Measurements from ENCODE around the gene KCNJ10.

The KCNJ10 gene

GRCh38 chr1:159985473-159985872, 84.5 kb downstream of the KCNJ10 start:
- Histone ChIP-seq H3K79me2 (ENCODE audit: insufficient read depth, low read length) (no peaks in the 10 kb centered on the region), H3K9me3 (ENCODE audit: insufficient read depth, low read depth, low read length) (no peaks in the 10 kb centered on the region), H3K4me2 (ENCODE audit: low read depth, low read length, poor library complexity, severe bottlenecking) (no peak overlapping the region), H3F3A (ENCODE audit: low read depth) (no peaks in the 10 kb centered on the region), H3K9me2 (replicated peaks; ENCODE audit: low read depth, low read length) (no peaks in the 10 kb centered on the region), H3K9ac (ENCODE audit: low read depth, low read length, poor library complexity, severe bottlenecking) (no peak overlapping the region), H3K27me3 (ENCODE audit: insufficient read depth, low read length, poor library complexity, severe bottlenecking) (no peaks in the 10 kb centered on the region), H2AFZ (ENCODE audit: low read length) (no peak overlapping the region), H3K4me3 (ENCODE audit: low read length, poor library complexity, severe bottlenecking) (no peak overlapping the region), H3K4me1 (ENCODE audit: insufficient read depth, low read length, poor library complexity, severe bottlenecking) (no peaks in the 10 kb centered on the region), H3K36me3 (ENCODE audit: insufficient read depth, low read length) (no peaks in the 10 kb centered on the region), H4K20me1 (ENCODE audit: insufficient read depth, low read length, poor library complexity, severe bottlenecking) (no peaks in the 10 kb centered on the region)
- TF ChIP-seq EZH2phosphoT487 (IDR thresholded peaks at IDR 0.05; ENCODE audit: borderline replicate concordance) = no peak

- H3F3A ChIP-seq (ENCODE audit: low read depth) = no peaks in the 10 kb centered on the region
- no peaks in the 10 kb centered on the region for H3K79me2 ChIP-seq (ENCODE audit: insufficient read depth, low read length)
- no peaks in the 10 kb centered on the region for H3K27me3 ChIP-seq (ENCODE audit: insufficient read depth, low read length, poor library complexity, severe bottlenecking)
- H3K9ac ChIP-seq (ENCODE audit: low read depth, low read length, poor library complexity, severe bottlenecking) = no peak overlapping the region
- H4K20me1 ChIP-seq (ENCODE audit: insufficient read depth, low read length, poor library complexity, severe bottlenecking) = no peaks in the 10 kb centered on the region
- H2AFZ ChIP-seq (ENCODE audit: low read length) = no peak overlapping the region
- H3K4me2 ChIP-seq (ENCODE audit: low read depth, low read length, poor library complexity, severe bottlenecking) = no peak overlapping the region
- H3K4me3 ChIP-seq (ENCODE audit: low read length, poor library complexity, severe bottlenecking) = no peak overlapping the region
- H3K9me3 ChIP-seq (ENCODE audit: insufficient read depth, low read depth, low read length) = no peaks in the 10 kb centered on the region
- H3K4me1 ChIP-seq (ENCODE audit: insufficient read depth, low read length, poor library complexity, severe bottlenecking) = no peaks in the 10 kb centered on the region
- no peaks in the 10 kb centered on the region for H3K36me3 ChIP-seq (ENCODE audit: insufficient read depth, low read length)
- TF ChIP-seq EZH2phosphoT487 (IDR thresholded peaks at IDR 0.05; ENCODE audit: borderline replicate concordance) = no peak
- TF ChIP-seq CTCF (conservative IDR thresholded peaks at IDR 0.05; ENCODE audit: low read length) = no peak
- H3K9me2 ChIP-seq (replicated peaks; ENCODE audit: low read depth, low read length) = no peaks in the 10 kb centered on the region
Observed at GRCh38 chr1:159983681-159984080, 86.3 kb downstream of the KCNJ10 start.

- Histone ChIP-seq H3K4me1 (ENCODE audit: insufficient read depth, low read length, poor library complexity, severe bottlenecking) (no peaks in the 10 kb centered on the region), H3K9ac (ENCODE audit: low read depth, low read length, poor library complexity, severe bottlenecking) (no peak overlapping the region), H3K4me3 (ENCODE audit: low read length, poor library complexity, severe bottlenecking) (no peak overlapping the region), H3K27me3 (ENCODE audit: insufficient read depth, low read length, poor library complexity, severe bottlenecking) (peaks cover 5% of the 10 kb centered on the region), H3K4me2 (ENCODE audit: low read depth, low read length, poor library complexity, severe bottlenecking) (no peak overlapping the region), H3K79me2 (ENCODE audit: insufficient read depth, low read length) (no peaks in the 10 kb centered on the region), H3F3A (ENCODE audit: low read depth) (no peaks in the 10 kb centered on the region), H3K36me3 (ENCODE audit: insufficient read depth, low read length) (no peaks in the 10 kb centered on the region), H3K9me3 (ENCODE audit: insufficient read depth, low read depth, low read length) (no peaks in the 10 kb centered on the region), H2AFZ (ENCODE audit: low read length) (no peak overlapping the region), H4K20me1 (ENCODE audit: insufficient read depth, low read length, poor library complexity, severe bottlenecking) (no peaks in the 10 kb centered on the region), H3K9me2 (replicated peaks; ENCODE audit: low read depth, low read length) (no peaks in the 10 kb centered on the region)
- TF ChIP-seq EZH2phosphoT487 (IDR thresholded peaks at IDR 0.05; ENCODE audit: borderline replicate concordance) (no peak), CTCF (conservative IDR thresholded peaks at IDR 0.05; ENCODE audit: low read length) (no peak)
Observed at GRCh38 chr1:159982280-159982679, 87.7 kb downstream of the KCNJ10 start.

- Histone ChIP-seq H3K79me2 (ENCODE audit: insufficient read depth, low read length) (no peaks in the 10 kb centered on the region), H3K4me3 (ENCODE audit: low read length, poor library complexity, severe bottlenecking) (no peak overlapping the region), H3K9me2 (replicated peaks; ENCODE audit: low read depth, low read length) (no peaks in the 10 kb centered on the region), H3K9me3 (ENCODE audit: insufficient read depth, low read depth, low read length) (no peaks in the 10 kb centered on the region), H3K36me3 (ENCODE audit: insufficient read depth, low read length) (no peaks in the 10 kb centered on the region), H3K9ac (ENCODE audit: low read depth, low read length, poor library complexity, severe bottlenecking) (no peak overlapping the region), H2AFZ (ENCODE audit: low read length) (no peak overlapping the region), H3K27me3 (ENCODE audit: insufficient read depth, low read length, poor library complexity, severe bottlenecking) (peaks cover 9% of the 10 kb centered on the region), H3K4me1 (ENCODE audit: insufficient read depth, low read length, poor library complexity, severe bottlenecking) (no peaks in the 10 kb centered on the region), H3K4me2 (ENCODE audit: low read depth, low read length, poor library complexity, severe bottlenecking) (no peak overlapping the region), H4K20me1 (ENCODE audit: insufficient read depth, low read length, poor library complexity, severe bottlenecking) (no peaks in the 10 kb centered on the region), H3F3A (ENCODE audit: low read depth) (no peaks in the 10 kb centered on the region)
- TF ChIP-seq EZH2phosphoT487 (IDR thresholded peaks at IDR 0.05; ENCODE audit: borderline replicate concordance) (no peak), CTCF (conservative IDR thresholded peaks at IDR 0.05; ENCODE audit: low read length) (no peak)
Observed at GRCh38 chr1:159981351-159982055, 88.5 kb downstream of the KCNJ10 start.
